Middle frontal gyrus (tissue), 1 donor: ENCODE data around the gene EPGN.

Source experiments
- DNase-seq: peaks from one replicate; pipeline ENCODE4 v3.0.0-alpha.2; 2015; ENCODE audit warnings: low spot score; ENCODE audit errors: extremely low spot score

The EPGN gene, protein sequence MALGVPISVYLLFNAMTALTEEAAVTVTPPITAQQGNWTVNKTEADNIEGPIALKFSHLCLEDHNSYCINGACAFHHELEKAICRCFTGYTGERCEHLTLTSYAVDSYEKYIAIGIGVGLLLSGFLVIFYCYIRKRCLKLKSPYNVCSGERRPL

DNA sequence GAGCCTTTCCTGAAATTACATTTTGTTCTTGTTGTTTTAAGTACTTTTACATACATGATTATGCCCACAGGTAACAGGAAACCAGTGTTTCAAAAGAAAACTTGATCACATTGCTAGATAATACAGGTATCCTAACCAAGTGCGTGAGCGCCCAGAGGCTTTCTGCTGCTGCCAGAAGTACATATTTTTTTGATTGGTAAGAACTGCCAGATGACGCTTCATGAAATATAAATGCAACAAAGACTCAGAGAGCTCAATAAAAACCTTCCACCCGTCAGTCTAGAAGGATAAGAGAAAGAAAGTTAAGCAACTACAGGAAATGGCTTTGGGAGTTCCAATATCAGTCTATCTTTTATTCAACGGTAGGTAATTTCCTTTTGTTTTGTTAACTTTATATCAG, at the start of gene EPGN:
Gene EPGN (plus strand): TSS at position 256 of the 400 bp plus-strand sequence. CDS start 64 bp downstream, at position 320.
- no peak for DNase-seq

DNA sequence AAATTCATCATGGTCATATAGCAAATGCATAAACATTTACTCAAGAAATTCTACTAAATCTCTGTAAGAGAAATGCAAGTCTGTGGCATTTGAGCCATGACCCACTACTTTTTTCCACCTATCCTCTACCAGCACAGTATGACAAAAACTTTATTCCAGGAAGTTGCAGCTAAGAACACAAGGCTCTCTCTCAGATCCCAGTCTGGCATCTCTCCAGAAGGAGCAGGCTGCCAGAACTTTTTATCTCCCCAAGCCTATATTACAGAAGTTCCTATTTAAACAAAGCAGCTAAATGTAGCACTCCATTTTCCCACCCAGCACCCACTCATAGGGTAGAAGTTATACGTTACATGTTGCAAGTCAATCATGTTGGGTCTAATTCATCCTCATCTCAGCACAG, 49.3 kb upstream of the EPGN start:
- DNase-seq, result no peak

DNA sequence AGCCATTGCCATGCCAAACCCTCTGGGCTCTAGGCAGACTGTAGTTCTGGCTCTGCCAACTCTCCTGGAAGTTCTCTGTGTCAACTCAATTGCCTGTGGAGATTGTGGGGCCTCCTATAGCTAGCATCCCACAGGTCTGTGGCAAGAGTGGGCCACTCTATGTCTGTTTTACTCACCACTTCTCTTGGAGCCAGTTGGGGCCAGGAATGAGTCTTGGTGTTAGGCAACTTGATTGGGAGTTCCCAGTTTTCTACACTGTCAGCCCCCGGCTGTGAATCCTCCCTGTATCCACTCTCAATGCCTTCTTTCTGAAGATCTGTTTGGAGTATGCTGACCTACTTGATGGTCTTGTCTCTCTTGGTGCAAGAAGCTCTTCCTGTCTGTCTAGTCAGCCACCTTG, 48.2 kb upstream of the EPGN start:
- DNase-seq, result no peak

DNA sequence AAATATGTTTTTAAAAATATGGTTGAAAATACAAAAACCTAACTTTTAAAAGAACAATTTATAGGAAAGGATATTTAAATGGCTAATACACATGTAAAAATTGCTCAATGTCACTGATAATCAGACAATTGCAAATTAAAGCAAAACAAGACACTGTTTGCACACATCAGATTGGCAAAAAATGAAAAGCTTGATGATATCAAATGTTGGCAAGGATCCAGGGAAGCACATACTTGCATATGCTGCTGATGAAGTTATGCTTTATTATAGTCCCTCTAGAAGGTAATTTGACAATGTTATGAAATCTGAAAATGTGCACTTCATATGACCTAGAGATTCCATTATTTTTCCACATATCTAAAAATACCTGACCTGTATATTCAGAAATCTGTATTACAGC, 45.7 kb upstream of the EPGN start:
- no peak for DNase-seq

DNA sequence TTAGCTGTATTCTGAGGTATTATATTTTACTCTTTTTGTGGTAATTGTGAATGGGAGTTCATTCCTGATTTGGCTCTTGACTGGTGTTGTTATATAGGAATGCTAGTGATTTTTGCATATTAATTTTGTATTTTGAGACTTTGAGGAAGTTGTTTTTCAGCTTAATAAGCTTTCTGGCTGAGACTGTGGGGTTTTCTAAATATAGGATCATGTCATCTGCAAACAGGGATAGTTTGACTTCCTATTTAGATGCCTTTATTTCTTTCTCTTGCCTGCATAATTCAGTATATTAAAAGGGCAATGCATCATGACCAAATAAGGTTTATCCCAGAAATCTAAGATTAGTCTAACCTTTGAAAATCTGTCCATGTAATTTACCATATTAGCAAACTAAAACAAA, 44.7 kb upstream of the EPGN start:
- DNase-seq, result no peak

DNA sequence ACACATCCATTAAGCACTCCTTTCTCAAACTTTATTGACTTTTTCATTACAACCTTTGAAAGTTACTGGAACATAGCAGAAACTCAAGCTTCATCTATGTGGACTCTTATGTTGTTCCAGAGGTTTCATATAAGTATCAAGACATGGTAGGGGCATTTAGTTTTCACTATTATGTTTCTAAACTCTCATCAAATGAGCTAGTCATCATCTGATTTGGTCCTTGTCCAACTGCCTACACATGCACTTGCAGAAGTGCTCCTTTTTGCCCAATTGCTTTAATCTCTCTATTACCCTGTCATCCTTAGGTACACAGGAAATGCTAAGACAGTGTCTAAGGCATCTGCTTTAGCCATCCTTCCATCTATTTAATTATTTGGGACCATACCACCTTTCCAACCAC, 42.2 kb upstream of the EPGN start:
- no peak for DNase-seq

DNA sequence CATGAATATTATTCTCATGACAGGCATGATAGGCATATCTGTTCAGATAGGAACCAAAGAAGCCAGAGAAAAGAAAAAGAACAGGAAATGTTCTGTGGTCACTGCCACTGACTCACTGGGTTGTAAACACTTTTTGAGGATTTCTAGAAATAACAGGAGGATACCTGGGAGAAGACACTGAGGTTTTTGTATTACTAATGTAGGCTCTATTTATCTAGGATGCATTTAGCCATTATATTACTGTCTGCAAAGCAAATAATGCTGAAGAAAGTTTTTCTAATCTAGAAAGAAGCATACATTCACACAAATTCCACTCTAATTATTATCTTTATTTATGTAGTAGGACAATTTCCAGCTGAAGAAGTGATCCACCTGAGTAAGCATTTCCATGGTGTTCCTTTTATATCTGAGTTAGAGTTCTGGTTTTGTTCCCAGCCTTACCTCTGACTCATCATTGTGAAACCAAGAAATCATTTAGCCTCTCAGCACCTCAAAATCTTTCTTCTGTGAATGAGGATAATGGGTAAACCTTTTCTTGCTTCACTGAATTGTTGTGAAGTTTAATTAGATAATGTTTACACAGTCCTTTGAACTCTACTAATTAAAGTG, 40.2 kb upstream of the EPGN start:
- DNase-seq, result no peak

DNA sequence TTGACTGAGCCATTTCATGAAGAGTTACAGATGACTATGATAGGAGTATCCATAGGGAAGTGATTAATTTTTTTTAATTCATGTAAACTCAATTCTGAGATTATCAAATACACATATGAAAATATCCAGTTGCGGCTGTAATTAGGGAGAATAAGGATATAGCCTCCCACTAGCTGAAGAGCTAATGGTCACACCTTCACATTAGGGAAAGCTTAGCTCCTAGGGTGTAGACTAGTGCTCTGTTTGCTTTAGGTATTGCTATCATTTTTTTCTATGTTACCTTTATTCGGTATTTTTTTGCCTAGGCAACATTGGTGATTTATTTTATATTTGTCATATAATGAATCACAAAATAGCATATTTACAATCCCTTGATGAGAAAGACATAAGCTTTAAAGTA, 39.6 kb upstream of the EPGN start:
- no peak for DNase-seq

DNA sequence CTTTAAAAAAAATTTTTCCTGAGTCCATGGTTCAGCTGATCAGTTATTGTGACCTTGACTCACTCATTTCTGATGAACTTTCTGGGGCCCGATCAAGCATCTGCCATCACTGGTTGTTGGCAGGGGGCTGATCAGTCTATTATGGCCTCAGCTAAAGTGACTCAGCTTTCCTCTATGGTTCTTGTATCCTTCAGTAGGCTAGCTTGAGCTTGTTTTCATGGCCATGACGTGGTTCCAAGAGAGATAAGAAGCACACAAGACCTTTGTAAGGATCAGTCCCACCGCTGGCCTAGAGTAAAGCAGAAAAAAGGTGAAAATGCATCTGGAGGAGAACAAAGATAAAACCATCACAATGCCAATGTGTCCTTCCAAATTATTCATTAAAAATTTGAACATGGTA, 29.8 kb upstream of the EPGN start:
- no peak for DNase-seq

DNA sequence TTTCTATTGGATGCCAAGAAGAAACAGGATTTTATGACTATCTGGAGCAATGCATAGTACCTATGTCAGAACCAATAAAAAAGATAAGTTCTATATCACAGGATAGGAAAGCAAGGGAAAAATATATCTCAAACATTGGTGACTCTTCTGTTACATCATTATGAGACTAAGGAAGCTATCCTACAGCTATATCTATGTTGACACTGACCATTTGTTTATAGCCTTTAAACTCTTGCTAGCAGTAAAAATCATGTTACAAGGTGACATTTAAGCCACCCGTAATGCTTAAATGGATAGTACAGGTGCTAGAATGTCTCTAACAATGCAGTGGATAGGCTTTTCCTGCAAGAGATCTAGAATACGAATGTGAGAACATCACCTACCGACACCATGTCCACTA, 28.6 kb upstream of the EPGN start:
- no peak for DNase-seq

DNA sequence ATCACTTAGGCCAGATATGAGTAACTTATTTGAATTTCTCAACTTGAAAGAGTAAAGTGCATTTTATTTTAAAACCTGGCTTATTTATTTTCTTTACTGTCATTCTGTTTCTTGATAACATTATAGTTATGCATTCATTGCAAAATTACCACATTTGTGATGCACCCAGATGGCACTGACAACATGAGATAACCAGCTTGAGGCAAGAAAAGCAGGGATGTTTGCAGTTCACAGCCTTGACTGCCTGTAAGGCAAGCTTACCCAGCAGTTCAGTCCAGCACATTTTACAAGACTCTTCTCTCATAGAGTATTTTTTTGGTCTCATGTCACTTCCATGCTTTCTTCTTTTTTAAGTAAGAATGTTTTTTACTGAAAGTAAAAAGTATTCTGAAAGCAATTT, 25.3 kb upstream of the EPGN start:
- DNase-seq, result no peak

DNA sequence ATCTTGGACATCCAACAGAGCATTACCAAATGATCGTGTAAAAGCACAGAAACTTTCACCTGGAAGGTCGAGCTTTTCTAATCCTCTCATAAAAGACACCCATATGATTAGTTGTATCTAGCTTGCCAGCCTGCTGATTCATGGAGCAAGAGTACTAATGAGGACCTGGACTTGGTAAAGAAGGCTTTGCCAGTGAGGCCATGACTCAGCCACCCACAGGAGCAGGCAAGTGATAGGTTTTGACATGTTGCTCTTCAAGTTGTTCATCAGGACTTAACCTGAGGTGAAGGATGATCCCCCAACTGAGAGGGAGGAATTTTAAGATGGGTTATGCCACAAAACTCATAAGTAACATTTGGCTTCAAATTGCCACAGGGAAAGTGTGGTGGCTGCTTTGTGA, 24.7 kb upstream of the EPGN start:
- DNase-seq, result no peak

DNA sequence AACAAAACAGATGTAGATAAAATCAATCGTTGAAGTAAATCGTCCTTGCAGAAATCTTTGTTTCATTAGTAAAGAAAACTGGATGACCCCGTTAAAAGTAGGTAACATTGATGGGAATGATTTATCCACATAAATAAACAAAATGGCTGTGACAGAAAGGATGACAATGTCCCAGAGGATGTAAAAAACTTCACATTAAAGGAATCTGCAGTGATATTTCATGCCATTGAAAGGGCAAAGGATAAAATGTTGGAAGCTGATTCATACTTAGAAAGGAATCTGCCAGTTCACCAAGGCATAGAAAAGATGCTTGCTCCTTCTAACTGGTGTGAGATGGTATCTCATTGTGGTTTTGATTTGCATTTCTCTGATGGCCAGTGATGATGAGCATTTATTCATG, 24.2 kb upstream of the EPGN start:
- no peak for DNase-seq

DNA sequence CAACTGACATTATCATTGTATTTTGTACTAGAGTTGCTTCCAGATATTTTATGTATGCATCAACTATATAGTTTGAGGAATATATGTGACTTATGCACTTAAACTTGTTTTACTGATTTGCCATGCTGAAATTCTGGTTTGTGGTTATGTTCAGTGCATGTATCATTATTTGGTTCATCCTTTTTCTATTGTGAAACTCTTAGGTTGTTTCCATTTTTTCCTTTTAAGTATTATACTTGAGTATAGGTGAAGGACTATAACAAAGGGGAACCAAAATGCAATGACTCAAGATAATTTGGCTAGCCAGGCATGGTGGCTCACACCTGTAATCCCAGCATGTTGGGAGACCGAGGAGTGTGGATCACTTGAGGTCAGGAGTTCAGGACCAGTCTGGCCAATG, 21.1 kb upstream of the EPGN start:
- no peak for DNase-seq

DNA sequence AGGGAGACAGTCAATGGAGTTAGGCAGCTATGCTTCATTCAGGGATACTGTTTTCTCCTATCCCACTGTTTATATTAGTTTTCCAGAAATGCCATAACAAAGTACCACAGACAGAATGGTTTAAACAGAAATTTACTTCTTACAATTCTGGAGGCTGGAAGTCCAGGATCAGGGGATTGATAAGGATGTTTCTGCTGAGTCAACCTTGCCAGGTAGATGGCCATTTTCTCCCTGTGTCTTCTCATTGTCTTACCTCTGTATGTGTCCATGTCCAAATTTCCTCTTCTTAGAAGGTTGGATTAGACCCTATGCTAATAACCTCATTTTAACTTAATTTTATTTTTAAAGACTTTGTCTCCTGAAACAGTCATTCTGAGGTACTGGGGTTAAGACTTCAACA, 20.5 kb upstream of the EPGN start:
- no peak for DNase-seq

DNA sequence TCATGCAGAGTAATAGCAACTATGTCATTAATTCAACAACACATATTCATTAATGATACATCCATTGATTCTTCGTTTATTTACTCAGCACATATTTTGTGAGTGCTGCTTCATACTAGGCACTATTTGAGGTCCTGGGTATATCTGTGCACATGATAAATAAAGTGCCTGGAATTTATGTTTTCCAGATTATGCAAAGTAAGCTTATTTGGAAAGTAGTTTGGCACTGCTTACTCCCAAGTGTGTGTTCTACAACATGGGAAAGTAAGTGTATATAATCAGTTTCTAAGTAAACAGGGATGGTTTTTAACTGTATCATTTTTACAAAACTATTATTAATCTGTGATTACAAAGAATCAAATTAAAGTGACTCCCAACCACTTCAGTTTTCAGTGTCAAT, 16.8 kb upstream of the EPGN start:
- no peak for DNase-seq

DNA sequence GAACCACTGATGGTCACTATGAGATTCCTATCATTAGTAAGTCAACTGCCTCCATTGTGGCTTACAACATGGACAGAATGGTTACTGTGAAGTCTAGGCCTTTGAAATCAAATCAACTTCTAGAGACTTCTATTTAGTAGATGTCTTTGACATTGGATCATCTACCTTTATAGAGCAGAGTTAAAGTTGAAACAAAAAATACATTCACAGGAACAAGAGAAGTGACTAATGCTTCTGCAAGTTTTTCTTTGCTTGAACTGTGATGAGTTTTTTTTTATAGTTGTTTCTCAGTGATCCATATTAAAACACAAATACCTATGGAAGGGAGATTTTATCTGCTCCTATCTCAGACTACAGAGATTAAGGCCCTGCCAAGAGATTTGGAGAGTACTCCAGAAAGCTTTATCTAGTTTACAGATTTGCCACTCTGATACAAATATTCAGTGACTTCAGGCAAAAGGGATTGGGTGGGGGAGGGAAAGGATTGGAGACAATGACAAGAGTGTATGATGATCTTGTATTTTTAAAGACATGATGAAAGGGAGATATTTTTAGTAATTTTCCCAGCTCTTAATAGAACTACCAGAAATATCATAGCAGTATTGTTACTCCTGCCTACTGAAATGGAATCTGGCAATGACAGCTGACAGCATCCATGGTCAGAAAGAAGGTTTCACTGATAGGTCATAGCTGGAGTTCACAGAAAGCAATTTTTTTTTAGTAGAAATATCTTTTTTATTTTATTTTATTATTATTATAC, 16.0 kb upstream of the EPGN start:
- no peak for DNase-seq

DNA sequence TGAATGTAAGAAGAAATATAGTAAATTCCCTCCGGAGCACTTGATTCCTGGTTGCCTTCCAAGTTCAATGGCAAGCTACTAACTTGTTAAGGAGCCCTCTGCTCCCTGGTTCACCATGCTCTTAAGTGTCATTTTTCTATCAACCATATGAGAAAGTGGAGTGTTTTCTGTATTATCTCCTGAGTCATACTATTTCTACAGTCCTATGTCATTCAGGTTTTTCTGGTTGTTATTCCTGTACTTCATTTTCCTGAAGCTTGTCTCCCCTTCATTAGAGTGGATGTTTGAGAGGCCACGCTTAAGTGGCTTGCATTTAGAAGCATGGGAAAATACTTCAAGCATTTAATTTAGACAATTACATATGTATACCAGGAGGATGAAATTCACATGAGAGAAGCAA, 14.7 kb upstream of the EPGN start:
- no peak for DNase-seq

DNA sequence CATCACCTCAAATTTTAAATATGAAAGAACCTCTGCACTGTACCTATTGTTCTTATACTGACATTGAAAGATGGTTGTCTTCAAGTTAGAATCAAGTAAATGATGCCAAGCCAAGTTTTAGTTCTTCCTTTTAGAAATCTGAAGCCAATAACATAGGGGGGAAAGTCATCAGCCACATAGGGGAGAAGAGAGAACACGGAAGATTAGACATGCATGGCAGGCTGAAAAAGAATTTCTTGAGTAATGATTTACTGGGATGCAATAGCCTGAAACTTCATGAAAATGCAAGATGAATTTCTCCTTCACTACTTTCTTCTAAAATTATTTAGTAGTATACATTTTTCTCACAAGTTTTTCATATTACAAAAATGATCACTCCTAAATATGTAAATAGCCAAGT, 13.6 kb upstream of the EPGN start:
- no peak for DNase-seq

DNA sequence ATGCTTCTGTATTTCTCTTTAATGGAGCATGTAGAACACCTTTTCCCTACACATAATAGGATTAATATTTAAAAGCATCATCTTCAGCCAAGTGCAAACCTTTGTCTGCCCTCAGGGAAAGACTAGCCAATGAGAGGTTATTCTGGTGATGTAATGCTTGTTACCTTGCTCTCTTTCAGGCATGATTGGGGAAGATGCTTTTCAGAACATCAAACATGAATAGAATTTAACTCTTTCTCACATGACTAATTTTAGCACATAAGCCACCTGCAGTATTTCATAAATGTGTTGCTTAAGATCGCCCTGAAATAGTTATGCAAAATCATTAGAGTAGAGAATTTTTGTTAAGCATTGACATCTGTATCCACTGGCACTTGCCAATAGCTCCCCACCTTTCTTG, 10.7 kb upstream of the EPGN start:
- DNase-seq, result no peak

DNA sequence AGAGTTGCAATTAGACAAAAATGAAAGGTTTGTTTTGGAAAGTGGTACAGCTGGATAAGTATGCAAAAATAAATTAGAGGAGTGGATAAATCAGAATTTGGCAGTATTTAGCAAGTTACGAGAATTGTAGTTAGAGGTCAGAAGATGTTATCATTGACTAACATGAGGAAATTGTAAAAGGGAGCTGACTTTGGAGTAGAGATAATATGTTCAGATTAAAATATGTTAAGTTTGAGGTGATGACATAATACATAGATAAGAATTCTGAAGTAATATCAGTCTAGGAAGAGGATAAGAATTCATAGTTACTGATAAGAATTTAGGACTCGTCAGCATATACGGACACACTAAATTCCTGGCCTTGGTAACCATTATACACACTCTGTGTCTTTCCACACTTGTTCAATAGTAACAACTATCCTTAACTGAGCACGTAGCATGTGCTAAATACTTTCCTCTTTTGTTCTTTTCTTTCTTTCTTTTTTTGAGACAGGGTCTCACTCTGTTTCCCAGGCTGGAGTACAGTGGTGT, 4.1 kb upstream of the EPGN start:
- DNase-seq, result no peak

DNA sequence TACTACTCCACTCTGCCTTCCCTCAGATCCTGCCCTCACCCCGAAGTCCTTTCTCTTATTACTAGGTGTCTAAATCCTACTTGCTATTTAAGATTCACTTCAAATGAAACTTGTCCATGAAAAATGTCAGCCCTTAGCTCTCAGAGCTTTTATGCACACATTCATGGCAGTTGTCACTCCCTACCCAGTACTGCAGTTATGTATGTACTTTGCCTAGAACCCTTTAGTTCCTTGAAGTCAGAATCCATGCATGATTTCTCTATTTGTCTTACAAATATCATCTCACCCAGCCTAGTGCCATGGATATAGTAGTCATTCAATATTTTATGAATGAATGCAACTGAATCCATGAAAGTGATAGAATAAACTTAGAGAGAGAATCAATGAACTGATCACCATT, 3.3 kb upstream of the EPGN start:
- DNase-seq, result no peak

DNA sequence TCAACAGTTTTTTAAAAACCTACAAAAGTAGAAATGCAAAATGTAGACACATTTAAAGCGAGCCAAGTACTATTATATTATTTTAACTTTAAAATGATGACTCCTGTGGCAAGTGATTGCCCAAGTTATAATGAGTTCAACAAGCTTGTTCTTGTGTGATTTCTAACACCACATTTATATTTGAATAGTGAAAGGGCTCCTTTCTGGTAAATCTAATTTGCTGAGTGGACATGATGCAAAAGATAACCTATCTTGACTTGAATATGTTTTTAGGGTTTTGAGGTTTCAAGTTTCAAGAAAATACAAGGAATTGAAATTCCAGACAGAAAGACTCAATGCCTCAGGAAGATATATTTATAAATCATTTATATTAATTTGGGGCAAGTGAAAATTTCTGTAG, 1.1 kb upstream of the EPGN start:
- no peak for DNase-seq
